Measurements from ENCODE around the gene CDK17.

The CDK17 gene

GRCh38 chr12:96246926-96247505, 153.2 kb downstream of the CDK17 start:
- Histone ChIP-seq H3K4me2 (ENCODE audit: low read depth, low read length, poor library complexity, severe bottlenecking) (no peak overlapping the region), H3K27me3 (ENCODE audit: low read length) (no peaks in the 10 kb centered on the region), H3K9me3 (ENCODE audit: insufficient read depth, low read length) (no peaks in the 10 kb centered on the region), H3F3A (ENCODE audit: insufficient read depth) (no peaks in the 10 kb centered on the region), H3K9me2 (replicated peaks; ENCODE audit: insufficient read depth, low read length) (no peaks in the 10 kb centered on the region), H4K20me1 (ENCODE audit: low read depth, low read length) (no peaks in the 10 kb centered on the region), H3K9ac (ENCODE audit: low read length) (no peak overlapping the region), H3K4me3 (ENCODE audit: insufficient read depth, low read length, poor library complexity, severe bottlenecking) (no peak overlapping the region), H3K36me3 (ENCODE audit: low read length) (no peaks in the 10 kb centered on the region), H2AFZ (ENCODE audit: low read depth, low read length, severe bottlenecking) (no peak overlapping the region), H3K79me2 (ENCODE audit: insufficient read depth, low read length) (no peaks in the 10 kb centered on the region), H3K27ac (ENCODE audit: low read depth, low read length) (no peak overlapping the region)
- no peak for TF ChIP-seq EZH2phosphoT487 (conservative IDR thresholded peaks at IDR 0.05; ENCODE audit: low read length)
- TF ChIP-seq, protein P1, sequence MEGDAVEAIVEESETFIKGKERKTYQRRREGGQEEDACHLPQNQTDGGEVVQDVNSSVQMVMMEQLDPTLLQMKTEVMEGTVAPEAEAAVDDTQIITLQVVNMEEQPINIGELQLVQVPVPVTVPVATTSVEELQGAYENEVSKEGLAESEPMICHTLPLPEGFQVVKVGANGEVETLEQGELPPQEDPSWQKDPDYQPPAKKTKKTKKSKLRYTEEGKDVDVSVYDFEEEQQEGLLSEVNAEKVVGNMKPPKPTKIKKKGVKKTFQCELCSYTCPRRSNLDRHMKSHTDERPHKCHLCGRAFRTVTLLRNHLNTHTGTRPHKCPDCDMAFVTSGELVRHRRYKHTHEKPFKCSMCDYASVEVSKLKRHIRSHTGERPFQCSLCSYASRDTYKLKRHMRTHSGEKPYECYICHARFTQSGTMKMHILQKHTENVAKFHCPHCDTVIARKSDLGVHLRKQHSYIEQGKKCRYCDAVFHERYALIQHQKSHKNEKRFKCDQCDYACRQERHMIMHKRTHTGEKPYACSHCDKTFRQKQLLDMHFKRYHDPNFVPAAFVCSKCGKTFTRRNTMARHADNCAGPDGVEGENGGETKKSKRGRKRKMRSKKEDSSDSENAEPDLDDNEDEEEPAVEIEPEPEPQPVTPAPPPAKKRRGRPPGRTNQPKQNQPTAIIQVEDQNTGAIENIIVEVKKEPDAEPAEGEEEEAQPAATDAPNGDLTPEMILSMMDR (IDR thresholded peaks at IDR 0.05; ENCODE audit: insufficient read depth, low read length, poor library complexity, severe bottlenecking), result no peak

DNA sequence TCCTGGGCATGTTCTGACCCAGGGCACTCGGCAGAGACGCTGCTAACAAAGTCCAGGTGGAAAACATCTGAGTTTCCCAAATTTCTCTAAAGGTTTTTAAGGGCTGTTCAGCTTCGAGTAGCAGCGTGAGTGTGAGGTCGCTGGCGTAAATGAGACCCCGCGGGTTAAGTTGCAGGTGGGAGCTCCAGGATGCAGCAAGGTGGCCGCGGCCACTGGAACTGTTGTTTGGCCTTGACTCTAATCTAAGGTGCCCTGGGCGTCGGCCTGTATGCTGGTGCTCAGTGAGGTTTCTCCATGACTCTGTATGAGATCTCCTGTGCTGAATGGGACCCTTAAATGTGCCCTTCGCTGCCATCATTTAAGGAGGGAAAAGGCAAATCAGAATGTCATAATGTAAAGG, 155.4 kb downstream of the CDK17 start:
- Histone ChIP-seq H3K27me3 (ENCODE audit: low read length) (no peaks in the 10 kb centered on the region), H3K9ac (ENCODE audit: low read length) (no peak overlapping the region), H3K79me2 (ENCODE audit: insufficient read depth, low read length) (no peaks in the 10 kb centered on the region), H2AFZ (ENCODE audit: low read depth, low read length, severe bottlenecking) (no peak overlapping the region), H3K4me2 (ENCODE audit: low read depth, low read length, poor library complexity, severe bottlenecking) (no peak overlapping the region), H3F3A (ENCODE audit: insufficient read depth) (no peaks in the 10 kb centered on the region), H3K36me3 (ENCODE audit: low read length) (no peaks in the 10 kb centered on the region), H3K9me2 (replicated peaks; ENCODE audit: insufficient read depth, low read length) (no peaks in the 10 kb centered on the region), H4K20me1 (ENCODE audit: low read depth, low read length) (no peaks in the 10 kb centered on the region), H3K4me3 (ENCODE audit: insufficient read depth, low read length, poor library complexity, severe bottlenecking) (no peak overlapping the region), H3K9me3 (ENCODE audit: insufficient read depth, low read length) (no peaks in the 10 kb centered on the region), H3K27ac (ENCODE audit: low read depth, low read length) (no peak overlapping the region)
- TF ChIP-seq, protein P1 (IDR thresholded peaks at IDR 0.05; ENCODE audit: insufficient read depth, low read length, poor library complexity, severe bottlenecking), result no peak
- TF ChIP-seq EZH2phosphoT487 (conservative IDR thresholded peaks at IDR 0.05; ENCODE audit: low read length), result no peak

DNA sequence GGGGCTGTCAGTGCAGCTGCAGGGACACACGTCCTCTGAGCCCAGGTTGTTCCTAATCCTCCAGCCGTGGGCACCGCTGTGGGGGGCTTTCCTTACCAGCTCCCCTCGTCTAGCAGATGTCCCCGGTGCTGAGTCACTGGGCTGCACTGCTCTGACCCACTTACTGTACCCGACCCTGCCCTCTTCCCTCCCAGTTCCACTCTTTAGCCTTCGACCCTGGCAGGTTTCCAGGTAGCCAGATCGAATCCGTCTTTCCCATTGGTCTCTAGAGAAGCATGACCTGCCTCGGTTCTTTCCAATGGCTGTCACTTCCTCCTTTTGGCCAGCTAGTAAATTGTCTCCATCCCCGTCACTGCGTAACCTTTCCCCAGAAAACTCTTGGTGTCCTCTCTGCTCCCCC, 157.6 kb downstream of the CDK17 start:
- Histone ChIP-seq H2AFZ (ENCODE audit: low read depth, low read length, severe bottlenecking) (no peak overlapping the region), H3K27me3 (ENCODE audit: low read length) (no peaks in the 10 kb centered on the region), H3K36me3 (ENCODE audit: low read length) (no peaks in the 10 kb centered on the region), H3K79me2 (ENCODE audit: insufficient read depth, low read length) (no peaks in the 10 kb centered on the region), H3F3A (ENCODE audit: insufficient read depth) (no peaks in the 10 kb centered on the region), H3K9me2 (replicated peaks; ENCODE audit: insufficient read depth, low read length) (no peaks in the 10 kb centered on the region), H3K4me2 (ENCODE audit: low read depth, low read length, poor library complexity, severe bottlenecking) (no peak overlapping the region), H3K9ac (ENCODE audit: low read length) (no peak overlapping the region), H3K27ac (ENCODE audit: low read depth, low read length) (no peak overlapping the region), H4K20me1 (ENCODE audit: low read depth, low read length) (no peaks in the 10 kb centered on the region), H3K4me3 (ENCODE audit: insufficient read depth, low read length, poor library complexity, severe bottlenecking) (no peak overlapping the region), H3K9me3 (ENCODE audit: insufficient read depth, low read length) (no peaks in the 10 kb centered on the region)
- no peak for TF ChIP-seq EZH2phosphoT487 (conservative IDR thresholded peaks at IDR 0.05; ENCODE audit: low read length)
- TF ChIP-seq, protein P1 (IDR thresholded peaks at IDR 0.05; ENCODE audit: insufficient read depth, low read length, poor library complexity, severe bottlenecking), result no peak
